ENCODE measurements around the gene SSBP4. TPM values are rescaled to one million over a fixed set of nuclear protein-coding genes. Genes with fewer than 3 reads are reported as not detected.

The SSBP4 gene
- total and polyA plus RNA-seq, 2 experiments from 2014 or later, result 44.4 to 52.0 TPM

- TF ChIP-seq JUNB (IDR thresholded peaks at IDR 0.05; ENCODE audit: unreplicated experiment) (no peak), ZNF331 (CRISPR knock-in tag; IDR thresholded peaks at IDR 0.05; ENCODE audit: low read depth) (no peak), REST (IDR thresholded peaks at IDR 0.05; ENCODE audit: unreplicated experiment) (no peak), NANOG (IDR thresholded peaks at IDR 0.05; ENCODE audit: borderline replicate concordance) (no peak)
Measured at GRCh38 chr19:18434411-18435175, 15.4 kb downstream of the SSBP4 start (continued).

GRCh38 chr19:18435178-18435841 lies 16.1 kb downstream of the SSBP4 start:
- Histone ChIP-seq H3K27me3 (ENCODE audit: insufficient read depth) (no peaks in the 10 kb centered on the region), H3K36me3 (ENCODE audit: insufficient read depth) (no peaks in the 10 kb centered on the region), H3K4me1 (ENCODE audit: insufficient read depth) (peaks cover 46% of the 10 kb centered on the region), H3F3A (replicated peaks; ENCODE audit: low read depth) (peaks cover 33% of the 10 kb centered on the region; the same call in 1 of the 2 replicates), H3K4me3 (no peak overlapping the region), H3K4me2 (no peak overlapping the region), H2AFZ (no peak overlapping the region), H3K79me2 (replicated peaks; ENCODE audit: insufficient read depth) (no peaks in the 10 kb centered on the region), H3K9me2 (ENCODE audit: insufficient read depth) (no peaks in the 10 kb centered on the region), H4K20me1 (replicated peaks; ENCODE audit: insufficient read depth) (peaks cover 3% of the 10 kb centered on the region), H3K27ac (ENCODE audit: low read depth) (no peak overlapping the region)
- H3K36me3 Mint-ChIP-seq (ENCODE audit: low read depth), result peaks cover 18% of the 10 kb centered on the region
- no peaks in the 10 kb centered on the region for H3K9me3 Mint-ChIP-seq
- H3K27me3 Mint-ChIP-seq (ENCODE audit: insufficient read depth, low read depth, poor library complexity), result peaks cover 30% of the 10 kb centered on the region
- peaks cover 34% of the 10 kb centered on the region for H3K4me1 Mint-ChIP-seq
- ATAC-seq, result no peak
- TF ChIP-seq JUNB (IDR thresholded peaks at IDR 0.05; ENCODE audit: unreplicated experiment) (no peak), POLR2AphosphoS5 (IDR thresholded peaks at IDR 0.05; ENCODE audit: low read depth) (no peak), CREB1 (CRISPR knock-in tag; IDR thresholded peaks at IDR 0.05; ENCODE audit: low read depth) (no peak), EZH2phosphoT487 (IDR thresholded peaks at IDR 0.05; ENCODE audit: unreplicated experiment) (no peak)
- DNase-seq (ENCODE audit: low spot score), result no peak
- no peak overlapping the region for H3K27ac Mint-ChIP-seq
- no peak overlapping the region for H3K4me3 Mint-ChIP-seq
